K562 treated with DMSO at 1 percent for 24 hours (cell line): ENCODE results near the gene APOBR. TPM values are rescaled to one million over a fixed set of nuclear protein-coding genes. Genes with fewer than 3 reads are reported as not detected.

Source experiments
- total RNA-seq: library from RNA; unstranded; fragments of 300-600 nt; gene quantifications from 2 replicates; pipeline ENCODE4 v1.2.3, GENCODE V29; 2022; ENCODE audit warnings: low read depth; ENCODE audit not compliant: insufficient read depth

Gene APOBR
- 4.1 and 4.6 TPM in 2 replicates for total RNA-seq

GRCh38 chr16:28494121-28494851, at the start of gene APOBR:
TSS of gene APOBR (plus strand) at chr16:28494643. CDS start at chr16:28494682, 39 bp downstream.

DNA sequence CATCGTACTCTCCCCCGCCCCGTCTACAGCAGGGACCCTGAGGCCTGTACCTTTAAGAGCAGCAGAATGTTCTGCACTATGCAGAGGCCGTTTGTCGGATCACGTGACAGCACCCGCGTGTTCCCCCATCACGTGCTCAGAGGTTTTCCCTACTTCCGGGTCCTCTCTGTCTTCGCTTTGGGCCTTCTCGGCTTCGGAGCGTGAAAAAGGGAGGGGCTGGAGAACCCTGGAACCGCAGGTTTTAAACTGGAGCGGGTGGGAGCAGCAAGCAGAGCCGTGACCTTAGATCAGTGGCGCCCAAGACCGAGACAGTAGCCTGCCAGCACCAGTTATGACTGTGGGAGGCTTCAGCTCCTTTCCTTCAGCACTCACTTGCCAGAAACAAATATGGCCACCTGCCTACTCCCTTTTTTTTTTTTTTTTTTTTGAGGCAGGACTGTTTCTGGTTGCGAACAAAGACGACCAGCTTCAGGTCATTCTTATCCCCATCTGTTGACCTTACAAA, 2.4 kb upstream of the APOBR start, which contains the start of gene CLN3:
CLN3 (minus strand) TSS at position 105 of the 505 bp plus-strand sequence. CDS start 315 bp downstream, outside the sequence.

DNA sequence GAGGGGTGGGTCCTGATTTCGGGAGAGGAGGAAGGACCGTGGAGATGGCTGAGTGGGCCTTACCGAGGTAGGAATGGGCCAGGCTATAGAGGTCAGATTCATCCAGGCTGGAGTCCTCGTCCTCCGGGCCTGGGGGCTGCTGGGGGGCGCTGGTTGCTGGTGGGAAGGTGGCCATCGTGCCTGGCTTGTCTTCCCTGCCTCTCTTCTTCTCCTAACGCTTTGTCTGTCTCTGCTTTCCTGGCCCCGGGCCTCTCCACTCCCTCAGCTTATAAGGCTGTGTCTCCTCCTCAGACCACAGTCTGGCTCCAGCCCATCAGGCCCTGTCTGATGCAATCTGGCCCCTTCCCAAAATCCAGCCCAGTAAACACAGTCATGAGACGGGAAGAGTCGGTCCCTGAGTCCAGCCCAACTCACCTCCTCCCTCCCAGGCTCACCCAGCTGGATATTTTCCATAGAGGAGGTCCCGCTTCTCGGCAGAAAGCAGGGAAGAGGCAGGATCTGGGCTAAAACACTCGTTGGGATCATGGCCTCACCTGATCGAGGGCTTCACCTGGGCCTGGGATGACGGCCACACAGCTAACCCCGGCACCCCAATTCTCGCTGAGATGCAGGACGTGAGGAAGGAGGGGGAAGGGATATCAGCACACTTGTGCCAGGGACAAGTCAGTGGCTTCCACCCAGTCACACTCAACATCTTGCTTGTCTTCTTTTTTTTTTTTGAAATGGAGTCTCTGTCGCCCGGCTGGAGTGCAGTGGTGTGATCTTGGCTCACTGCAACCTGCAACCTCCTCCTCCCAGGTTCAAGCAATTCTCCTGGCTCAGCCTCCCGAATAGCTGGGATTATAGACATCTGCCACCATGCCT, 44.5 kb downstream of the APOBR start, which contains the start of gene NUPR1:
NUPR1 (minus strand) TSS at position 242 of the 864 bp plus-strand sequence; CDS start at position 175, 67 bp downstream.

Other genes starting within 250 kb of the APOBR start
- 0.19 and 0.28 TPM in 2 replicates for gene SBK1, start 202.1 kb upstream of the APOBR start, total RNA-seq
- not detected in 2 replicates for gene NPIPB6, start 131.1 kb upstream of the APOBR start, total RNA-seq
- 157 and 160 TPM in 2 replicates for gene EIF3CL, start 90.8 kb upstream of the APOBR start, total RNA-seq
- not detected in 2 replicates for gene NPIPB7, start 22.3 kb upstream of the APOBR start, total RNA-seq
- 35.5 and 35.7 TPM in 2 replicates for gene CLN3, start 2.6 kb upstream of the APOBR start, total RNA-seq
- not detected in 2 replicates for gene IL27, start 12.2 kb downstream of the APOBR start, total RNA-seq
- gene NUPR1, start 44.3 kb downstream of the APOBR start, total RNA-seq, result 105 and 107 TPM in 2 replicates
- 32.3 and 36.2 TPM in 2 replicates for gene SGF29, start 59.3 kb downstream of the APOBR start, total RNA-seq
- 6.9 and 9.0 TPM in 2 replicates for gene SULT1A2, start 102.4 kb downstream of the APOBR start, total RNA-seq
- 72.4 and 86.3 TPM in 2 replicates for gene SULT1A1, start 115.4 kb downstream of the APOBR start, total RNA-seq
- gene NPIPB8, start 143.4 kb downstream of the APOBR start, total RNA-seq, result not detected in 2 replicates
- gene EIF3C, start 216.8 kb downstream of the APOBR start, total RNA-seq, result 271 and 279 TPM in 2 replicates